ENCODE measurements around the gene MOB1B. TPM values are rescaled to one million over a fixed set of nuclear protein-coding genes. Genes with fewer than 3 reads are reported as not detected.

MOB1B gene
- total RNA-seq, 3 donors from 2014 or later, result 13.3 to 27.8 (median 15.1) TPM

- no peak for TF ChIP-seq POLR2A (IDR thresholded peaks at IDR 0.05)
- no peak for TF ChIP-seq POLR2AphosphoS5 (IDR thresholded peaks at IDR 0.05)
- TF ChIP-seq CTCF (IDR thresholded peaks at IDR 0.05), result no peak
- intact Hi-C loops (cut with DNase I; ENCODE audit: low total_unique reads), result no loop called here
- Histone ChIP-seq H3K36me3 (no peaks in the 10 kb centered on the region), H3K27me3 (no peaks in the 10 kb centered on the region), H3K4me1 (no peaks in the 10 kb centered on the region), H3K4me3 (no peak overlapping the region), H3K27ac (no peak overlapping the region), H3K9me3 (no peaks in the 10 kb centered on the region)
- no peak for DNase-seq (ENCODE audit: low spot score in 2 of 2)
Measured at GRCh38 chr4:70940134-70940533, 38.0 kb downstream of the MOB1B start.

GRCh38 chr4:70943114-70943513 lies 40.9 kb downstream of the MOB1B start:
- DNase-seq (ENCODE audit: low spot score in 2 of 2), result no peak
- H3K4me3 ChIP-seq, result no peak overlapping the region
- no peaks in the 10 kb centered on the region for H3K4me1 ChIP-seq
- no peaks in the 10 kb centered on the region for H3K9me3 ChIP-seq
- intact Hi-C loops (cut with DNase I; ENCODE audit: low total_unique reads), result no loop called here
- TF ChIP-seq CTCF (IDR thresholded peaks at IDR 0.05), result no peak
- H3K36me3 ChIP-seq, result no peaks in the 10 kb centered on the region
- no peaks in the 10 kb centered on the region for H3K27me3 ChIP-seq
- no peak overlapping the region for H3K27ac ChIP-seq

DNA sequence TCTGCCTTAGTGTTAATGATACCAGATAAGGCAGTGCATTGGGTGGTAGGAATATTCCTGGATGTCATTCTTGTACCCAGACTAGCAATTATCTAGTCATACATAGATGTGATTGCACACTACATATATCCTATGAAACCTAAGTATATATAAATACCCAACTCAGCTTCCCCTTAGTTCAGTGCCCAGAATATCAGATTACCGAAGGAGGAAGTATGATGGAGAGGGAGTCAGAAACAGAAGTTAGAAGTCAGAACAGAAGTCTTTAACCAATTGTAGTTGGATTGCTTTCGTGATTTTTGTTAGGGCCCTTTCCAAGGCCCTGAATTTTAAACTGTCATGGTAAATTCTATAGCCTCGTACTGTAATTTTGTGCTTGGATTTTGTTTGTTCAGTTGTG lies 42.9 kb downstream of the MOB1B start:
- TF ChIP-seq POLR2A (IDR thresholded peaks at IDR 0.05), result no peak
- no peak for TF ChIP-seq POLR2AphosphoS5 (IDR thresholded peaks at IDR 0.05)
- TF ChIP-seq CTCF (IDR thresholded peaks at IDR 0.05), result no peak
- no peaks in the 10 kb centered on the region for H3K27me3 ChIP-seq
- intact Hi-C loops (cut with DNase I; ENCODE audit: low total_unique reads), result no loop called here

GRCh38 chr4:70945452-70946055 lies 43.4 kb downstream of the MOB1B start:
- Histone ChIP-seq H3K9me3 (no peaks in the 10 kb centered on the region), H3K27ac (no peak overlapping the region), H3K4me3 (no peak overlapping the region), H3K4me1 (no peaks in the 10 kb centered on the region), H3K36me3 (no peaks in the 10 kb centered on the region), H3K27me3 (no peaks in the 10 kb centered on the region)
- TF ChIP-seq POLR2A (IDR thresholded peaks at IDR 0.05), result no peak
- intact Hi-C loops (cut with DNase I; ENCODE audit: low total_unique reads), result no loop called here
- no peak for DNase-seq (ENCODE audit: low spot score in 2 of 2)

More for the DNA sequence above, 42.9 kb downstream of the MOB1B start:
- H3K4me1 ChIP-seq, result no peaks in the 10 kb centered on the region
- H3K27ac ChIP-seq, result no peak overlapping the region
- no peak overlapping the region for H3K4me3 ChIP-seq
- no peak for DNase-seq (ENCODE audit: low spot score in 2 of 2)
- no peaks in the 10 kb centered on the region for H3K36me3 ChIP-seq
- H3K9me3 ChIP-seq, result no peaks in the 10 kb centered on the region

- H3K27me3 ChIP-seq, result no peaks in the 10 kb centered on the region
- no peaks in the 10 kb centered on the region for H3K9me3 ChIP-seq
- H3K36me3 ChIP-seq, result no peaks in the 10 kb centered on the region
- intact Hi-C loops (cut with DNase I; ENCODE audit: low total_unique reads), result no loop called here
- DNase-seq (ENCODE audit: low spot score in 2 of 2), result no peak
- TF ChIP-seq POLR2AphosphoS5 (IDR thresholded peaks at IDR 0.05), result no peak
- TF ChIP-seq CTCF (IDR thresholded peaks at IDR 0.05), result no peak
- TF ChIP-seq POLR2A (IDR thresholded peaks at IDR 0.05), result no peak
- no peaks in the 10 kb centered on the region for H3K4me1 ChIP-seq
- H3K4me3 ChIP-seq, result no peak overlapping the region
- no peak overlapping the region for H3K27ac ChIP-seq
Measured at GRCh38 chr4:70946939-70947338, 44.8 kb downstream of the MOB1B start.

All from breast epithelium (tissue), 4 donors.